ENCODE measurements around the gene PLBD2. TPM values are rescaled to one million over a fixed set of nuclear protein-coding genes. Genes with fewer than 3 reads are reported as not detected.

PLBD2 gene
- total and polyA plus RNA-seq, 10 of the 15 experiments (the other 5 are each of a cell fraction or from before 2014, with no cell fraction given) = 1.4 to 16.6 (median 5.9) TPM

DNA sequence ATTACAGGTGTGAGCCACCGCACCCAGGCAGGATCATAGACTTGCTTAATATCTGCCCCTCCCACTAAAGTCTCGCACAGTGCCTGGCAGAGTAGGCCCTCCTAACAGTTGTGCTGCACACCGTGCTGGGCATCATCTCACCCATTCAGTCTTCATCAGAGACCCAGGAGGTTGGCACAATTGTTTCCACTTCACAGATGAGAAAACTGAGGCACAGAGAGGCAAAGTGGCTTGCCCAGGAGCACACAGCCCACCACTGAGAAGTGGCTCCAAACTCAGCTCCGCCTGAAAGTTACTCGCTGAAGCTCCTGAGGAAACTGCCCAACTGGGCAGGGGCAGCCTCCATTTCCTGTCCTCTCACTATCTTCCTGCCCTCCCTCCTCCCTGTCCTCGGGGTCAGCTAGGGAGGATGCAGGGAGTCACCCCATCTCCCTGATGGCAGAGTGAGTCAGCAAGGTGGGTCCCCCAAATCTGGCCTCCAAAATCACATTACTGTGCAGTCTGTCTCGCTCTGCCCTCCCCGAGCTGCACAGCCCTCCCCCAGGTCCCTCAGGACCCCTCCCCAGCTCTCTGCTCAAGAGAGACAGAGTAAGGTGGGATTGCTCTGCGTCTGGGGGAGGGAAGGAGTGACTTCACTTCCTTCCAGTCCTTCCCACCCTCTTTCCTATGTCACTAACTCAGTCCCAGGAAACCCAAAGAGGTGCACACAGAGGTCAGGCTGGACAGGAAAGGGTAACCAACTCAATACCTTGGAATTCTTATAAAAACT is 29.2 kb upstream of the PLBD2 start:
- TF ChIP-seq NBN (IDR thresholded peaks at IDR 0.05) (no peak), BCL11A (IDR thresholded peaks at IDR 0.05; ENCODE audit: low read depth, low read length) (no peak), ZNF207 (IDR thresholded peaks at IDR 0.05; ENCODE audit: borderline replicate concordance) (no peak), ZBED1 (IDR thresholded peaks at IDR 0.05; ENCODE audit: borderline replicate concordance) (no peak), LARP7 (IDR thresholded peaks at IDR 0.05) (no peak), CBFB (IDR thresholded peaks at IDR 0.05; ENCODE audit: low read depth) (no peak), CBX5 (IDR thresholded peaks at IDR 0.05; ENCODE audit: low read depth) (no peak), IKZF2 (IDR thresholded peaks at IDR 0.05) (no peak), BRCA1 (IDR thresholded peaks at IDR 0.05; ENCODE audit: low read depth, low read length) (no peak), TCF3 (IDR thresholded peaks at IDR 0.05; ENCODE audit: borderline replicate concordance, insufficient read depth, low read depth, low read length) (no peak), REST (IDR thresholded peaks at IDR 0.05; ENCODE audit: low read depth, low read length) (no peak), NR2C1 (IDR thresholded peaks at IDR 0.05) (no peak), PAX5 (IDR thresholded peaks at IDR 0.05; ENCODE audit: borderline replicate concordance, low read depth, low read length) (no peak), TAF1 (IDR thresholded peaks at IDR 0.05; ENCODE audit: borderline replicate concordance, low read depth, low read length) (no peak), ZNF274 (IDR thresholded peaks at IDR 0.05; ENCODE audit: insufficient read depth, insufficient read length) (no peak)
- TF ChIP-seq, protein P1, sequence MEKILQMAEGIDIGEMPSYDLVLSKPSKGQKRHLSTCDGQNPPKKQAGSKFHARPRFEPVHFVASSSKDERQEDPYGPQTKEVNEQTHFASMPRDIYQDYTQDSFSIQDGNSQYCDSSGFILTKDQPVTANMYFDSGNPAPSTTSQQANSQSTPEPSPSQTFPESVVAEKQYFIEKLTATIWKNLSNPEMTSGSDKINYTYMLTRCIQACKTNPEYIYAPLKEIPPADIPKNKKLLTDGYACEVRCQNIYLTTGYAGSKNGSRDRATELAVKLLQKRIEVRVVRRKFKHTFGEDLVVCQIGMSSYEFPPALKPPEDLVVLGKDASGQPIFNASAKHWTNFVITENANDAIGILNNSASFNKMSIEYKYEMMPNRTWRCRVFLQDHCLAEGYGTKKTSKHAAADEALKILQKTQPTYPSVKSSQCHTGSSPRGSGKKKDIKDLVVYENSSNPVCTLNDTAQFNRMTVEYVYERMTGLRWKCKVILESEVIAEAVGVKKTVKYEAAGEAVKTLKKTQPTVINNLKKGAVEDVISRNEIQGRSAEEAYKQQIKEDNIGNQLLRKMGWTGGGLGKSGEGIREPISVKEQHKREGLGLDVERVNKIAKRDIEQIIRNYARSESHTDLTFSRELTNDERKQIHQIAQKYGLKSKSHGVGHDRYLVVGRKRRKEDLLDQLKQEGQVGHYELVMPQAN (conservative IDR thresholded peaks at IDR 0.05) = no peak
- no peak overlapping the region for H3K4me3 ChIP-seq
- BruUV-seq (replicated peaks) = no TSS peak
- H4K20me1 ChIP-seq (ENCODE audit: control insufficient read depth, insufficient read depth) = no peaks in the 10 kb centered on the region
- no peaks in the 10 kb centered on the region; the same call in 1 of the 2 replicates for H3K79me2 ChIP-seq (ENCODE audit: control insufficient read depth, insufficient read depth, low read length)
- ChIA-PET RAD21 (ENCODE audit: unreplicated experiment) (no interaction called here), SMC1A (ENCODE audit: uncharacterized antibody, unreplicated experiment) (no interaction called here), CTCF (no interaction called here), POLR2A (interaction anchor here (1.7 kb wide), 1 partner anchor 99 kb away, joined by 4 read pairs; no protein-coding TSS in a partner anchor)
- no peak overlapping the region for H3K27ac ChIP-seq (ENCODE audit: control insufficient read depth, insufficient read depth)
- no peaks in the 10 kb centered on the region; a peak in 1 of 4 replicates for H3K36me3 ChIP-seq (ENCODE audit: control insufficient read depth in 2 of 2, insufficient read depth in 2 of 2, low read length in 1 of 2)
- H3K9ac ChIP-seq (ENCODE audit: control insufficient read depth, insufficient read depth, low read length) = no peak overlapping the region
- FAIRE-seq = no peak
- H2AFZ ChIP-seq (ENCODE audit: control insufficient read depth, low read depth, low read length) = no peak overlapping the region
- DNase-seq (ENCODE audit: low read depth, low spot score) = no peak
- peaks cover 10% of the 10 kb centered on the region for H3K4me1 ChIP-seq (ENCODE audit: control insufficient read depth, insufficient read depth, low read length)
- in situ Hi-C loops (cut with MboI) = no loop called here
- no peaks in the 10 kb centered on the region for H3K9me3 ChIP-seq (replicated peaks; ENCODE audit: control insufficient read depth, insufficient read depth, low read length)
- no peak overlapping the region for H3K4me2 ChIP-seq (ENCODE audit: control insufficient read depth, insufficient read depth)
- intact Hi-C loops (cut with micrococcal nuclease; ENCODE audit: unreplicated experiment) = no loop called here
- H3K27me3 ChIP-seq (replicated peaks in 1 of 2; ENCODE audit: control insufficient read depth in 2 of 2, insufficient read depth in 2 of 2, low read length in 1 of 2) = no peaks in the 10 kb centered on the region
- no peak for ATAC-seq
- 79% methylated on average over 8 of the region's 9 CpGs for WGBS (ENCODE audit: insufficient coverage, insufficient replicate concordance, low lambda C conversion rate, missing lambda C conversion rate)

Data from GM12878 (cell line).